Panc1 (cell line): Measurements from ENCODE around the gene PSMB5.

ENCODE experiments used
- CTCF ChIP-seq: fragments of 450-650 bp; IDR thresholded peaks from 2 replicates; pipeline ENCODE4 v1.5.1; 2017; ENCODE audit warnings: mild to moderate bottlenecking
- POLR2AphosphoS5 ChIP-seq: IDR thresholded peaks from 2 replicates; pipeline ENCODE4 v1.6.1; 2012; ENCODE audit warnings: mild to moderate bottlenecking, low read depth, low read length, moderate library complexity
- REST ChIP-seq, 2 experiments: IDR thresholded peaks; 2 replicates each; pipeline ENCODE4 v1.6.1; 2011 to 2012; ENCODE audit warnings: low read depth in 2 of 2, control low read depth in 1 of 2, low read length in 1 of 2, mild to moderate bottlenecking in 1 of 2, moderate library complexity in 1 of 2; ENCODE audit not compliant: insufficient read depth in 1 of 2
- SIN3A ChIP-seq: IDR thresholded peaks from 2 replicates; pipeline ENCODE4 v1.6.1; 2012; ENCODE audit warnings: low read depth, mild to moderate bottlenecking, low read length, moderate library complexity, borderline replicate concordance; ENCODE audit not compliant: insufficient read depth
- TCF7L2 ChIP-seq: IDR thresholded peaks from 2 replicates; pipeline ENCODE4 v1.6.1; 2011; ENCODE audit warnings: mild to moderate bottlenecking, low read depth, low read length, inconsistent platforms

- no peak for TF ChIP-seq CTCF
- no peak for TF ChIP-seq REST (IDR thresholded peaks at IDR 0.05; ENCODE audit: insufficient read depth in 1 of 2, low read depth in 2 of 2, low read length in 1 of 2)
- no peak for TF ChIP-seq POLR2AphosphoS5
- no peak for TF ChIP-seq SIN3A
- TF ChIP-seq TCF7L2: no peak
These were observed 34.7 kb upstream of the PSMB5 start for GRCh38 chr14:23069413-23069806.
